ENCODE data around the gene CDC42SE1.

DNA sequence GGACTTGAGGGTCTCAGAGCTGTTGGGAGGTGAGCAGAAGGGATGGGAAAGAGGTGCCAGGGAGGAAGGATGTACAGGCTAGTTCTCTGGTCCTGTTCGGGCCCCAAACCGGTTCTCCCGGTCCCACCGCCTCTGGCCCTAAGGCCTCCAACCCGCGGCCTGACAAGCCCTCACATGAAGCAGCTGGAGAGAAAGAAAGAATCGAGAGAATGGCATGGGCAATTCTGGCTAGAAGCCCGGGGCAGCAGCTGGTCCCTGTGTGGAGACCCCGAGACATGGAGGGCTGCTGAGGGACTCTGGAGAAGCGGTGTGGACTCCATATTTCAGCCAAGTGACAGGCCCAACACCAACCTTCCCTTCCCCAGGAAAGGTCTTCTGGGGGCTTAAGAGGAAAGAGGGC is 730 bp downstream of the CDC42SE1 start:
- TF ChIP-seq CTCF (IDR thresholded peaks at IDR 0.05; ENCODE audit: low read depth, low read length) (no peak), POLR2A (IDR thresholded peaks at IDR 0.05; ENCODE audit: extremely low read depth, insufficient read length) (no peak), MYC (IDR thresholded peaks at IDR 0.05; ENCODE audit: low read depth, low read length) (no peak), MAX (IDR thresholded peaks at IDR 0.05; ENCODE audit: low read depth, low read length) (no peak)

All from NB4 (cell line).